ENCODE measurements around the gene CSNK1E.

The CSNK1E gene

GRCh38 chr22:38244106-38244505 is 73.1 kb downstream of the CSNK1E start:
- no peaks in the 10 kb centered on the region for H3K79me2 ChIP-seq (ENCODE audit: control insufficient read depth, low read length)
- TF ChIP-seq EZH2phosphoT487 (IDR thresholded peaks at IDR 0.05; ENCODE audit: borderline replicate concordance, low read length) (no peak), CTCF (IDR thresholded peaks at IDR 0.05; ENCODE audit: low read depth, low read length, poor library complexity, severe bottlenecking) (no peak)
- no peak overlapping the region for H3K4me3 ChIP-seq (ENCODE audit: low read length)
- H3K27me3 ChIP-seq (ENCODE audit: control insufficient read depth, low read length) = no peaks in the 10 kb centered on the region
- H3K4me1 ChIP-seq (ENCODE audit: control insufficient read depth, low read length) = peaks cover 23% of the 10 kb centered on the region
- H4K20me1 ChIP-seq (ENCODE audit: control insufficient read depth, insufficient read depth, low read depth, low read length) = no peaks in the 10 kb centered on the region
- no peak overlapping the region for H3K27ac ChIP-seq (ENCODE audit: low read depth, low read length)
- no peaks in the 10 kb centered on the region for H3F3A ChIP-seq (ENCODE audit: control insufficient read depth, insufficient read depth)
- H3K36me3 ChIP-seq (ENCODE audit: control insufficient read depth, low read length) = no peaks in the 10 kb centered on the region
- no peaks in the 10 kb centered on the region for H3K9me2 ChIP-seq (replicated peaks; ENCODE audit: control insufficient read depth, low read length)
- no peaks in the 10 kb centered on the region for H3K9me3 ChIP-seq (ENCODE audit: control insufficient read depth, insufficient read depth, low read length)
- H3K4me2 ChIP-seq (ENCODE audit: low read length) = no peak overlapping the region

GRCh38 chr22:38243007-38243765 is 74.0 kb downstream of the CSNK1E start:
- H3K4me3 ChIP-seq (ENCODE audit: low read length) = no peak overlapping the region
- TF ChIP-seq EZH2phosphoT487 (IDR thresholded peaks at IDR 0.05; ENCODE audit: borderline replicate concordance, low read length) = no peak
- TF ChIP-seq CTCF (IDR thresholded peaks at IDR 0.05; ENCODE audit: low read depth, low read length, poor library complexity, severe bottlenecking) = no peak
- no peak overlapping the region for H3K4me2 ChIP-seq (ENCODE audit: low read length)
- no peaks in the 10 kb centered on the region for H3K79me2 ChIP-seq (ENCODE audit: control insufficient read depth, low read length)
- H3K9me2 ChIP-seq (replicated peaks; ENCODE audit: control insufficient read depth, low read length) = no peaks in the 10 kb centered on the region
- peaks cover 23% of the 10 kb centered on the region for H3K4me1 ChIP-seq (ENCODE audit: control insufficient read depth, low read length)
- H3F3A ChIP-seq (ENCODE audit: control insufficient read depth, insufficient read depth) = no peaks in the 10 kb centered on the region
- no peaks in the 10 kb centered on the region for H4K20me1 ChIP-seq (ENCODE audit: control insufficient read depth, insufficient read depth, low read depth, low read length)
- no peaks in the 10 kb centered on the region for H3K9me3 ChIP-seq (ENCODE audit: control insufficient read depth, insufficient read depth, low read length)
- H3K27me3 ChIP-seq (ENCODE audit: control insufficient read depth, low read length) = no peaks in the 10 kb centered on the region
- no peaks in the 10 kb centered on the region for H3K36me3 ChIP-seq (ENCODE audit: control insufficient read depth, low read length)
- H3K27ac ChIP-seq (ENCODE audit: low read depth, low read length) = no peak overlapping the region

GRCh38 chr22:38240734-38241252 is 76.4 kb downstream of the CSNK1E start:
- H3K27me3 ChIP-seq (ENCODE audit: control insufficient read depth, low read length) = no peaks in the 10 kb centered on the region
- H3K27ac ChIP-seq (ENCODE audit: low read depth, low read length) = no peak overlapping the region
- peaks cover 10% of the 10 kb centered on the region for H3K4me1 ChIP-seq (ENCODE audit: control insufficient read depth, low read length)
- no peaks in the 10 kb centered on the region for H3F3A ChIP-seq (ENCODE audit: control insufficient read depth, insufficient read depth)
- H3K9me3 ChIP-seq (ENCODE audit: control insufficient read depth, insufficient read depth, low read length) = no peaks in the 10 kb centered on the region
- H3K4me3 ChIP-seq (ENCODE audit: low read length) = no peak overlapping the region
- H3K36me3 ChIP-seq (ENCODE audit: control insufficient read depth, low read length) = no peaks in the 10 kb centered on the region
- no peaks in the 10 kb centered on the region for H3K9me2 ChIP-seq (replicated peaks; ENCODE audit: control insufficient read depth, low read length)
- no peaks in the 10 kb centered on the region for H4K20me1 ChIP-seq (ENCODE audit: control insufficient read depth, insufficient read depth, low read depth, low read length)
- no peak for TF ChIP-seq CTCF (IDR thresholded peaks at IDR 0.05; ENCODE audit: low read depth, low read length, poor library complexity, severe bottlenecking)
- no peak for TF ChIP-seq EZH2phosphoT487 (IDR thresholded peaks at IDR 0.05; ENCODE audit: borderline replicate concordance, low read length)
- no peaks in the 10 kb centered on the region for H3K79me2 ChIP-seq (ENCODE audit: control insufficient read depth, low read length)
- no peak overlapping the region for H3K4me2 ChIP-seq (ENCODE audit: low read length)
